Esophagus muscularis mucosa (tissue), 4 donors: Measurements from ENCODE around the gene LGR4. TPM values are rescaled to one million over a fixed set of nuclear protein-coding genes. Genes with fewer than 3 reads are reported as not detected.

Source experiments
- DNase-seq: peaks from one replicate; pipeline ENCODE4 v3.0.0-alpha.2; 2017; ENCODE audit errors: extremely low spot score
- H3K27ac ChIP-seq, 4 donors: fragments of 200-600 bp; sonication (generic); replicated peaks in 1 of 4; 1 replicate in 3 of 4; 2 replicates in 1 of 4; pipeline ENCODE4 v1.5.1; 2016 to 2019; ENCODE audit warnings: mild to moderate bottlenecking in 1 of 4
- H3K27me3 ChIP-seq, 4 donors: fragments of 200-600 bp; sonication (generic); one replicate each; pipeline versions ENCODE4 v1.5.1 to v1.6.0; 2016 to 2019
- H3K36me3 ChIP-seq, 4 donors: fragments of 200-600 bp; sonication (generic); one replicate each; pipeline ENCODE4 v1.5.1; 2016 to 2019
- H3K4me1 ChIP-seq, 4 donors: fragments of 200-600 bp; sonication (generic); one replicate each; pipeline ENCODE4 v1.5.1; 2016 to 2019
- H3K4me3 ChIP-seq, 4 donors: fragments of 200-600 bp; sonication (generic); 1 replicate in 2 of 4; 2 replicates in 2 of 4; pipeline ENCODE4 v1.5.1; 2016 to 2019; ENCODE audit warnings: mild to moderate bottlenecking in 4 of 4, moderate library complexity in 1 of 4
- H3K9me3 ChIP-seq, 4 donors: fragments of 200-600 bp; sonication (generic); 1 replicate in 3 of 4; 2 replicates in 1 of 4; pipeline ENCODE4 v1.5.1; 2016 to 2019
- EP300 ChIP-seq: sonication (generic); formaldehyde crosslinking; IDR thresholded peaks from one replicate; pipeline ENCODE4 v1.6.1; 2017; ENCODE audit warnings: antibody characterized with exemption
- POLR2A ChIP-seq: fragments of 450-650 bp; IDR thresholded peaks from one replicate; pipeline ENCODE4 v1.6.1; 2017; ENCODE audit warnings: antibody characterized with exemption, moderate library complexity, mild to moderate bottlenecking, low read depth
- POLR2AphosphoS5 ChIP-seq, 2 donors: sonication (generic); formaldehyde crosslinking; IDR thresholded peaks; one replicate each; pipeline ENCODE4 v1.6.1; 2017; ENCODE audit warnings: antibody characterized with exemption in 2 of 2
- WGBS: methylation state at CpG from one replicate; pipeline ENCODE4 v1.1.5; 2018; 5-methylcytosine and 5-hydroxymethylcytosine counted together
- intact Hi-C: fragments of 100-400 bp; cut with DNase I; formaldehyde crosslinking; loops from one replicate; pipeline ENCODE4 v1.15.1; 2023
- total RNA-seq, 4 donors: library from RNA; depleted of rRNA; stranded (reverse); fragments of >200 nt; gene quantifications; one replicate each; pipeline versions ENCODE4 v1.1.0 to v1.2.1, GENCODE V29; 2016
- TF ChIP-seq, protein P1 (sequence below), 3 experiments: fragments of 200-600 bp in 2 of 3; fragments of 450-650 bp in 1 of 3; sonication (generic) in 2 of 3; IDR thresholded peaks; one replicate each; pipeline ENCODE4 v1.5.1; 2017 to 2019; ENCODE audit warnings: antibody characterized with exemption in 3 of 3, mild to moderate bottlenecking in 2 of 3, moderate library complexity in 1 of 3

The LGR4 gene
- total RNA-seq, 4 donors from 2014 or later, result 24.9 to 37.6 (median 27.6) TPM

DNA sequence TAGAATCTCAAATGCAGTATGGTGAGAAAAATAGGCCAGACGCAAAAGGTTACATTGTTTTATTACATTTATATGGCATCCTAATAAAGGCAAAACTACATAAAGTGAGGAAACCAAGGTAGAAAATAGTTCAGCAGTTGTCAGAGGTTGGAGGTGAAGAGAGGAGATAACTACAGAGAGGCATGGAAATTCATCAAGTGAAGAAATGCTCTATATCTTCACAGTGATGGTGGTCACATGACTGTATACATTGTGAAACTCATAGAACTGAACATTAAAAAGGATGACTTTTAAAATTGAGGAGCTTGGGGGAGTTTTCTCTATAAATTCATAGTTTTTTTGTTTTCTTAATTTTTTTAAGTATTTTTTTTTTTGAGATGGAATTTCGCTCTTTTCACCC, 14.4 kb downstream of the LGR4 start:
- 98% methylated on average over 2 of the region's 2 CpGs for WGBS
- H3K27me3 ChIP-seq, result no peaks in the 10 kb centered on the region
- TF ChIP-seq POLR2AphosphoS5 (IDR thresholded peaks at IDR 0.05) (no peak), EP300 (no peak), POLR2A (no peak)
- TF ChIP-seq, protein P1, sequence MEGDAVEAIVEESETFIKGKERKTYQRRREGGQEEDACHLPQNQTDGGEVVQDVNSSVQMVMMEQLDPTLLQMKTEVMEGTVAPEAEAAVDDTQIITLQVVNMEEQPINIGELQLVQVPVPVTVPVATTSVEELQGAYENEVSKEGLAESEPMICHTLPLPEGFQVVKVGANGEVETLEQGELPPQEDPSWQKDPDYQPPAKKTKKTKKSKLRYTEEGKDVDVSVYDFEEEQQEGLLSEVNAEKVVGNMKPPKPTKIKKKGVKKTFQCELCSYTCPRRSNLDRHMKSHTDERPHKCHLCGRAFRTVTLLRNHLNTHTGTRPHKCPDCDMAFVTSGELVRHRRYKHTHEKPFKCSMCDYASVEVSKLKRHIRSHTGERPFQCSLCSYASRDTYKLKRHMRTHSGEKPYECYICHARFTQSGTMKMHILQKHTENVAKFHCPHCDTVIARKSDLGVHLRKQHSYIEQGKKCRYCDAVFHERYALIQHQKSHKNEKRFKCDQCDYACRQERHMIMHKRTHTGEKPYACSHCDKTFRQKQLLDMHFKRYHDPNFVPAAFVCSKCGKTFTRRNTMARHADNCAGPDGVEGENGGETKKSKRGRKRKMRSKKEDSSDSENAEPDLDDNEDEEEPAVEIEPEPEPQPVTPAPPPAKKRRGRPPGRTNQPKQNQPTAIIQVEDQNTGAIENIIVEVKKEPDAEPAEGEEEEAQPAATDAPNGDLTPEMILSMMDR (IDR thresholded peaks at IDR 0.05), result no peak
- intact Hi-C loops, result no loop called here
- H3K9me3 ChIP-seq, result no peaks in the 10 kb centered on the region
- peaks cover 3 to 37% (median 23%) of the 10 kb centered on the region in 4 donors for H3K4me1 ChIP-seq
- H3K27ac ChIP-seq, result no peak overlapping the region
- H3K4me3 ChIP-seq, result no peak overlapping the region
- DNase-seq, result no peak
- H3K36me3 ChIP-seq, result no peaks in the 10 kb centered on the region

- intact Hi-C loops, result no loop called here
- Histone ChIP-seq H3K27me3 (no peaks in the 10 kb centered on the region), H3K4me1 (peaks cover 3 to 31% (median 19%) of the 10 kb centered on the region in 4 donors), H3K9me3 (no peaks in the 10 kb centered on the region), H3K27ac (no peak overlapping the region), H3K36me3 (no peaks in the 10 kb centered on the region), H3K4me3 (no peak overlapping the region)
- no peak for TF ChIP-seq POLR2AphosphoS5 (IDR thresholded peaks at IDR 0.05)
- TF ChIP-seq, protein P1 (IDR thresholded peaks at IDR 0.05), result no peak
- no peak for TF ChIP-seq POLR2A
- no peak for TF ChIP-seq EP300
- DNase-seq, result no peak
Observed at GRCh38 chr11:27456795-27457329, 15.7 kb downstream of the LGR4 start.

DNA sequence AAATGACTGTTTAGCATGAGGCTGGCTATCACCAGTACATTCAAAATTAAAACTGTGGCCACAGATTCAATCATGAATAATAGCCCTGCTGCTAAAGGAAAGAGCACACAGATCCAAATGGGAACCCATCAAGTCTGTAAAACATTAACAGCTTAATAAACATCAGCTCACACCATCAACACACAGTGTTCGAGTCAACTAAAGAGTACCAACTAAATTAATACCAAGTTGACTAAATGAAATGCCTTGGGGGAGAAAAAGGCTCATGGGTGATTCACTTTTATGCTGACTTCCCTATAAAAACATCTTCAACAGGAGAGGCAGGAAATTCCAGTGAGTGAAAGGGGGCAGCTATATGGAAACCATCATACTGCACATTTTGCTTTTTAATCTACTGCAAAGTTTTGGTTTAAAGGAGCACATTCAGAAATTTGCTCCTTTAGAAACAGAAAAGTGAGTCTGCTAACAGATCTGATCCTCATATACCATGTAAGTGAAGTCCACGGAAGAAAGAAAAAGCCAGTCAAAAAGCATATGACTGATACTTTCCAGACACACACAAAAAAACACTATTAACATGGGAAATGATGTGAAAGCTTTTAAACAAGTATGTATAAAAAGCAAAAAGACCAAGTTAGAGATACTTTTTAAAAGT, 16.3 kb downstream of the LGR4 start:
- intact Hi-C loops, result no loop called here
- 56% methylated on average over 2 of the region's 2 CpGs for WGBS

GRCh38 chr11:27455667-27456066, 16.9 kb downstream of the LGR4 start:
- no peak for DNase-seq
- no peaks in the 10 kb centered on the region for H3K9me3 ChIP-seq
- intact Hi-C loops, result no loop called here
- H3K27ac ChIP-seq, result no peak overlapping the region
- H3K4me1 ChIP-seq, result peaks cover 3 to 43% (median 27%) of the 10 kb centered on the region in 4 donors
- H3K4me3 ChIP-seq, result no peak overlapping the region
- WGBS, result 95% methylated on average over 4 of the region's 4 CpGs
- H3K27me3 ChIP-seq, result no peaks in the 10 kb centered on the region
- H3K36me3 ChIP-seq, result no peaks in the 10 kb centered on the region
- TF ChIP-seq, protein P1 (IDR thresholded peaks at IDR 0.05), result no peak
- TF ChIP-seq POLR2AphosphoS5 (IDR thresholded peaks at IDR 0.05) (no peak), EP300 (no peak), POLR2A (no peak)

More for the DNA sequence above, 16.3 kb downstream of the LGR4 start:
- Histone ChIP-seq H3K9me3 (no peaks in the 10 kb centered on the region), H3K4me1 (peaks cover 3 to 37% (median 24%) of the 10 kb centered on the region in 4 donors), H3K27ac (no peak overlapping the region), H3K27me3 (no peaks in the 10 kb centered on the region), H3K4me3 (no peak overlapping the region), H3K36me3 (no peaks in the 10 kb centered on the region)
- DNase-seq, result no peak
- TF ChIP-seq POLR2AphosphoS5 (IDR thresholded peaks at IDR 0.05) (no peak), EP300 (no peak)
- TF ChIP-seq, protein P1 (IDR thresholded peaks at IDR 0.05), result no peak
